GM12891 (cell line): ENCODE data around the gene TAS1R1.

ENCODE experiments used
- POLR2A ChIP-seq: IDR thresholded peaks from 2 replicates; pipeline ENCODE4 v1.6.1; 2011; ENCODE audit warnings: low read depth, low read length, control low read depth
- POLR2AphosphoS5 ChIP-seq: IDR thresholded peaks from 2 replicates; pipeline ENCODE4 v1.6.1; 2011; ENCODE audit warnings: low read depth, low read length, control low read depth
- SPI1 ChIP-seq: IDR thresholded peaks from 2 replicates; pipeline ENCODE4 v1.6.1; 2011; ENCODE audit warnings: low read depth, low read length, control low read depth

DNA sequence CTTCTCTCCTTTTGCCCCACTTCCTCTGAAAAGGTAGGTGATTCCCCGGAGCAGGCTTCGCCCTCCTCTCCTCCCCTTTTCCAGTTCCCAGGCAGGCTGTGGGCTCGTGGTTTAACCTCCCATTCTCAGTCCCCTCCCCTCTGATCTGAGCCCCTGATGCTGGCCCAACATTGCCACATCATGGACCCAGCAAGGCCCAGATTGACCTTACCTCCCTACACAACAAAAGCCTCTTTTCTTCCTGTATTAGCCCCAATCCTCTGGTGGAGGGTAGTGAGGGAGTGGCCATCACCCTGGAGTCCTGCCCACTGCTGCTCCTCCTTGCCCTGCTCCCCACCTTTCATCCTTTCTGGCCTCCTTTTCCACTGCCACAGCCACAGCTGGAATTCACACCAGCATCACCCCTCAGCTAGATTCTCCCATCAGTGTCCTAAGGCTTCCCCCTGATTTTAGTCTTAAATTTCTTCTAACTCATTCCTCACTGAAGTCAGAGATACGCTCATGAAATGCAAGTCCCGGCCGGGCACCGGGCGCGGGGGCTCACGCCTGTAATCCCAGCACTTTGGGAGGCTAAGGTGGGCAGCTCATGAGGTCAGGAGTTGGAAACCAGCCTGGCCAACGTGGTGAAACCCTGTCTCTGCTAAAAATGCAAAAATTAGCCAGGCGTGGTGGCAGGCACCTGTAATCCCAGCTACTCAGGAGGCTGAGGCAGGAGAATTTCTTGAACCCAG is 17.7 kb downstream of the TAS1R1 start:
- TF ChIP-seq SPI1 (no peak), POLR2A (no peak), POLR2AphosphoS5 (no peak)
